Measurements from ENCODE around the gene RERE.

RERE gene

GRCh38 chr1:8518490-8518801, 299.0 kb downstream of the RERE start:
- no peak for DNase-seq (ENCODE audit: low read depth)
- TF ChIP-seq CTCF (IDR thresholded peaks at IDR 0.05; ENCODE audit: low read depth, low read length, missing control alignments): no peak
- H3K4me3 ChIP-seq (ENCODE audit: low read depth, low read length): no peak overlapping the region
- in situ Hi-C loops (cut with HindIII; ENCODE audit: low sequenced_read_pairs): no loop called here

- no peak overlapping the region for H3K4me3 ChIP-seq (ENCODE audit: low read depth, low read length)
- DNase-seq (ENCODE audit: low read depth): no peak
- in situ Hi-C loops (cut with HindIII; ENCODE audit: low sequenced_read_pairs): no loop called here
- TF ChIP-seq CTCF (IDR thresholded peaks at IDR 0.05; ENCODE audit: low read depth, low read length, missing control alignments): no peak
These were observed 299.6 kb downstream of the RERE start for GRCh38 chr1:8517661-8518489.

DNA sequence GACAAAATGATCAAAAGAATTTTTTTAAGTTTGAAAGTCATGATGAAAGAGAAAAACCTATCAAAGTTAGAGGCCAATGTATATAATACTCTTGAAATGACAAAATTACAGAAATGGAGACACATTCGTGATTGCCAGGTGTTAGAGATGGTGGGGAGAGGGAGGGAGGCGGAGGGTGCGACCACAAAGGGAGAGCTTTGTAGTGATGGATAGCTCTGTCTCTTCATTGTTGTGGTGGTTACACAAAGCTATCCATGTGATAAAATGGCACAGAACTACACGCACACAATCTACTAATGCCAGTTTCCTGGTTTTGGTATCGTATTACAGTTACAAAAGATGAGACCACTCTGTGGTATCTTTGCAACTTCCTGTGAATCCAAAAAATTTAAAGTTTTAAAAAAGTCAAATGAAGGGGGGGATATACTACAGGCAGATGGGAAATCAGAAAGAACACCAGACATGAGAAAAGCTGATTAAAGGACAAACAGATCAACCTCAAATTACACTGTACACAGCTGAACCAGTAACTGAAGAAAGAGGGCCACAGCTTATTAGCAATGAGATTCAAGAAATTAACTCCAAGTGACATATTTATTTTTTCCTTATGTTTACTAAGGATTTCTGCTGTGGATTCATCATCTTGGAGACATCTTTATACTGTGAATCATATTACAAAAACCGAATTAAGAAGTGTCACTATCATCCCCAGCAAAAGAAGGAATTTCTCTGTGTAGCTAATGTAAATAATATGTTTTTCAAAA, 300.5 kb downstream of the RERE start:
- DNase-seq (ENCODE audit: low read depth): no peak
- TF ChIP-seq CTCF (IDR thresholded peaks at IDR 0.05; ENCODE audit: low read depth, low read length, missing control alignments): no peak
- in situ Hi-C loops (cut with HindIII; ENCODE audit: low sequenced_read_pairs): no loop called here
- H3K4me3 ChIP-seq (ENCODE audit: low read depth, low read length): no peak overlapping the region

GRCh38 chr1:8516278-8516777, 301.1 kb downstream of the RERE start:
- no peak for TF ChIP-seq CTCF (IDR thresholded peaks at IDR 0.05; ENCODE audit: low read depth, low read length, missing control alignments)
- no peak for DNase-seq (ENCODE audit: low read depth)
- H3K4me3 ChIP-seq (ENCODE audit: low read depth, low read length): no peak overlapping the region
- in situ Hi-C loops (cut with HindIII; ENCODE audit: low sequenced_read_pairs): no loop called here

DNA sequence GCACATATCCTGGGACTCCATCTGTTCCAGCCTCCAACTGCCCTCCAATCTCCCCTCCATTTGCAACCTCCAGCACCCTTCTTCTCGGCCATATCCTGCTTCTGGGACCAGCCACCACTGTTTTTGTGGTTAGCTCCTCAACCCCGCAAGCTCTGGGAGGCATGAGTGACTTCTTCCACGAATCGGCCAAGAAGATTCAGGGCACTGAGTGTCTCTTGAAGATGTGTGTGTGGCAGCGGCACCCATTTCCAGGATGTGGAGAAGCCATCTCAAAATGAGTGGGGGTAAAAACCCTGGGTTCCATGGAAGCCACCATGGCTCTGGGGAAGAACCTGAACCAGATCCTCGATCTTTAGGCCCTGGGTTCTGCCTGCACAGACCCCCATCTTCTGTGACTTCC, 304.9 kb downstream of the RERE start:
- in situ Hi-C loops (cut with HindIII; ENCODE audit: low sequenced_read_pairs): no loop called here
- no peak overlapping the region for H3K4me3 ChIP-seq (ENCODE audit: low read depth, low read length)
- no peak for TF ChIP-seq CTCF (IDR thresholded peaks at IDR 0.05; ENCODE audit: low read depth, low read length, missing control alignments)
- no peak for DNase-seq (ENCODE audit: low read depth)

- in situ Hi-C loops (cut with HindIII; ENCODE audit: low sequenced_read_pairs): no loop called here
- DNase-seq (ENCODE audit: low read depth): peak; percentile 80
- no peak for TF ChIP-seq CTCF (IDR thresholded peaks at IDR 0.05; ENCODE audit: low read depth, low read length, missing control alignments)
- H3K4me3 ChIP-seq (ENCODE audit: low read depth, low read length): peak overlapping the region; percentile 2
These were observed 307.2 kb downstream of the RERE start for GRCh38 chr1:8510041-8510823.
